SK-N-SH (cell line): ENCODE results near the gene NR2C2AP. TPM values are rescaled to one million over a fixed set of nuclear protein-coding genes. Genes with fewer than 3 reads are reported as not detected.
"Not testable (repeated sequence)": the region's sequence is repeated elsewhere in the genome, so short reads cannot be mapped to it uniquely, and the experiment has no call there.

Experiments
- CTCF ChIA-PET: fragments of 300-600, 350-600 bp; formaldehyde crosslinking; extraction: SDS; loops from one replicate; lab custom pipeline; 2021; lab: Yijun Ruan, JAX
- POLR2A ChIA-PET: fragments of 350-600 bp; sonication (Branson Sonifier 250); formaldehyde crosslinking; extraction: SDS; loops from one replicate; lab custom pipeline; 2020; ENCODE audit warnings: antibody characterized with exemption, inconsistent platforms; lab: Yijun Ruan, JAX
- DNase-seq: peaks from one replicate; pipeline ENCODE4 v3.0.0; 2012
- H2AFZ ChIP-seq: fragments of 200-600 bp; sonication (generic); 2 replicates; pipeline ENCODE4 v1.8.1; 2016; ENCODE audit warnings: antibody characterized with exemption, mild to moderate bottlenecking, low read depth
- H3F3A ChIP-seq: fragments of 200-600 bp; sonication (generic); replicated peaks from 2 replicates; pipeline ENCODE3; 2016; ENCODE audit warnings: antibody characterized with exemption, mild to moderate bottlenecking; ENCODE audit not compliant: insufficient read depth
- H3K27ac ChIP-seq, 2 experiments: fragments of 200-500 bp in 1 of 2; fragments of 200-600 bp in 1 of 2; sonication (Bioruptor generic) in 1 of 2; sonication (generic), shearing (Covaris generic) in 1 of 2; 2 replicates each; pipeline versions ENCODE4 v1.5.1 to v1.6.1; 2014 to 2016; ENCODE audit warnings: low read depth in 2 of 2, inconsistent platforms in 1 of 2, low read length in 1 of 2, mild to moderate bottlenecking in 1 of 2, mixed read lengths in 1 of 2
- H3K27me3 ChIP-seq: fragments of 200-600 bp; sonication (generic), shearing (Covaris generic); 2 replicates; pipeline ENCODE4 v1.6.1; 2016; ENCODE audit warnings: mixed run types; ENCODE audit not compliant: insufficient read depth
- H3K36me3 ChIP-seq, 2 experiments: fragments of 200-500 bp in 1 of 2; fragments of 200-600 bp in 1 of 2; sonication (Bioruptor generic) in 1 of 2; sonication (generic) in 1 of 2; replicated peaks in 1 of 2; 2 replicates each; pipeline versions ENCODE3 to v1.5.1; 2014 to 2016; ENCODE audit warnings: low read length in 1 of 2, mild to moderate bottlenecking in 1 of 2; ENCODE audit not compliant: insufficient read depth in 2 of 2, control insufficient read depth in 1 of 2
- H3K4me1 ChIP-seq, 2 experiments: fragments of 200-500 bp in 1 of 2; fragments of 200-600 bp in 1 of 2; sonication (Bioruptor generic) in 1 of 2; sonication (generic), shearing (Covaris generic) in 1 of 2; 2 replicates each; pipeline versions ENCODE4 v1.5.1 to v1.6.1; 2014 to 2016; ENCODE audit warnings: low read depth in 1 of 2, low read length in 1 of 2, mixed run types in 1 of 2; ENCODE audit not compliant: insufficient read depth in 2 of 2, control insufficient read depth in 1 of 2
- H3K4me2 ChIP-seq: fragments of 200-600 bp; sonication (generic), shearing (Covaris generic); 2 replicates; pipeline ENCODE4 v1.6.1; 2017; ENCODE audit warnings: mixed run types
- H3K4me3 ChIP-seq, 2 experiments: fragments of 200-500 bp in 1 of 2; fragments of 200-600 bp in 1 of 2; sonication (Bioruptor generic) in 1 of 2; sonication (generic), shearing (Covaris generic) in 1 of 2; 2 replicates each; pipeline versions ENCODE4 v1.5.1 to v1.8.1; 2014 to 2016; ENCODE audit warnings: low read depth in 2 of 2, inconsistent platforms in 1 of 2, low read length in 1 of 2, mild to moderate bottlenecking in 1 of 2, mixed read lengths in 1 of 2, moderate library complexity in 1 of 2
- H3K79me2 ChIP-seq: fragments of 200-600 bp; sonication (generic); 2 replicates; pipeline ENCODE4 v1.8.1; 2017; ENCODE audit warnings: mild to moderate bottlenecking; ENCODE audit not compliant: insufficient read depth
- H3K9ac ChIP-seq: fragments of 200-600 bp; sonication (generic); 2 replicates; pipeline ENCODE4 v1.6.1; 2017; ENCODE audit warnings: mixed run types
- H3K9me2 ChIP-seq: fragments of 200-600 bp; sonication (generic); 2 replicates; pipeline ENCODE4 v1.6.1; 2017; ENCODE audit warnings: mixed run types
- H3K9me3 ChIP-seq: fragments of 200-600 bp; sonication (generic); 2 replicates; pipeline ENCODE4 v1.6.1; 2017; ENCODE audit warnings: mixed run types, mild to moderate bottlenecking, moderate library complexity
- H4K20me1 ChIP-seq: fragments of 200-600 bp; sonication (generic); 2 replicates; pipeline ENCODE4 v1.6.1; 2017; ENCODE audit warnings: mild to moderate bottlenecking, mixed run types; ENCODE audit not compliant: insufficient read depth
- CHD2 ChIP-seq: fragments of 150-350 bp; IDR thresholded peaks from 2 replicates; pipeline ENCODE4 v1.6.1; 2018; ENCODE audit warnings: low read length; ENCODE audit not compliant: partially characterized antibody
- EZH2phosphoT487 ChIP-seq: fragments of 200-600 bp; sonication (generic); IDR thresholded peaks from 2 replicates; pipeline ENCODE4 v1.6.1; 2017; ENCODE audit warnings: low read depth, mixed run types, mild to moderate bottlenecking, antibody characterized with exemption, moderate library complexity, borderline replicate concordance
- FOSL2 ChIP-seq: IDR thresholded peaks from 2 replicates; pipeline ENCODE4 v1.4.0; 2012; ENCODE audit warnings: low read depth, mild to moderate bottlenecking, moderate library complexity, borderline replicate concordance
- RAD21 ChIP-seq: IDR thresholded peaks from 2 replicates; pipeline ENCODE4 v1.6.1; 2012; ENCODE audit warnings: mild to moderate bottlenecking, low read length
- TAF1 ChIP-seq: IDR thresholded peaks from 2 replicates; pipeline ENCODE4 v1.6.1; 2012; ENCODE audit warnings: low read depth, mild to moderate bottlenecking, low read length, moderate library complexity, borderline replicate concordance
- YY1 ChIP-seq: IDR thresholded peaks from 2 replicates; pipeline ENCODE4 v1.4.0; 2012; ENCODE audit warnings: low read depth, mild to moderate bottlenecking
- WGBS: methylation state at CpG from one replicate; pipeline ENCODE4 v1.1.6; 2017; ENCODE audit warnings: low lambda C conversion rate; 5-methylcytosine and 5-hydroxymethylcytosine counted together
- polyA plus RNA-seq, 3 experiments: library from polyadenylated mRNA; depleted of rRNA; stranded (reverse); fragments of >200 nt; gene quantifications; 2 replicates each; pipeline ENCODE4 v1.2.3, GENCODE V29; 2012
- TF ChIP-seq, protein P1 (sequence below): IDR thresholded peaks from 2 replicates; pipeline ENCODE4 v1.4.0; 2012; ENCODE audit warnings: low read depth, borderline replicate concordance
- TF ChIP-seq, protein P2 (sequence below): IDR thresholded peaks from 2 replicates; pipeline ENCODE4; 2012
- TF ChIP-seq, protein P3 (sequence below): fragments of 150-350 bp; IDR thresholded peaks from 2 replicates; pipeline ENCODE4 v1.6.1; 2016; ENCODE audit warnings: mild to moderate bottlenecking, low read depth, low read length
- TF ChIP-seq, protein P4 (sequence below): fragments of 200-600 bp; sonication (generic); IDR thresholded peaks from 2 replicates; pipeline ENCODE4 v1.6.1; 2017; ENCODE audit warnings: antibody characterized with exemption, mild to moderate bottlenecking, moderate library complexity

NR2C2AP gene
- polyA plus RNA-seq, 1 of the 3 experiments (the other 2 are of a cell fraction), result 21.9 TPM

DNA sequence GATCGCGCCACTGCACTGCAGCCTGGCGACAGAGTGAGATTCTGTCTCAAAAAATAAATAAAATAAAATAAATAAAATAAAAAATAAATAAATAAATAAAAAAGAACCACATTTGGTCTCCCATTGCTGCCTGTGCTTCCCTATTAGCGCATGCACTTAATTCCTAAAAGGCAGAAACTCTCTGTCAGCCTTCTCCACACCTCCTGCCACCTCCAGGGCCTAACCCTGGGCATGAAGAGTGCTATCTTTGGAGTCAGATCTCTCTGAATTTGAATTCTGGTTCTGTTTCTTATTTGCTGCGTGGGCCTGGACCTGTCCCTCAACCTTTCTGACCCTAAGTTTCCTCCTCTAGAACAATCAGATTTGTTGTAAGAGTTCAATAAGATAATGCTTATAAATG is 19.8 kb upstream of the NR2C2AP start:
- Histone ChIP-seq H3K36me3 (no peaks in the 10 kb centered on the region), H3K9ac (no peak overlapping the region), H3K27ac (no peak overlapping the region), H3F3A (no peaks in the 10 kb centered on the region), H3K4me3 (no peak overlapping the region), H3K4me1 (no peaks in the 10 kb centered on the region), H2AFZ (no peak overlapping the region), H3K9me3 (no peaks in the 10 kb centered on the region), H3K79me2 (no peaks in the 10 kb centered on the region), H3K4me2 (no peak overlapping the region), H3K27me3 (no peaks in the 10 kb centered on the region), H4K20me1 (no peaks in the 10 kb centered on the region), H3K9me2 (no peaks in the 10 kb centered on the region)
- TF ChIP-seq, protein P1, sequence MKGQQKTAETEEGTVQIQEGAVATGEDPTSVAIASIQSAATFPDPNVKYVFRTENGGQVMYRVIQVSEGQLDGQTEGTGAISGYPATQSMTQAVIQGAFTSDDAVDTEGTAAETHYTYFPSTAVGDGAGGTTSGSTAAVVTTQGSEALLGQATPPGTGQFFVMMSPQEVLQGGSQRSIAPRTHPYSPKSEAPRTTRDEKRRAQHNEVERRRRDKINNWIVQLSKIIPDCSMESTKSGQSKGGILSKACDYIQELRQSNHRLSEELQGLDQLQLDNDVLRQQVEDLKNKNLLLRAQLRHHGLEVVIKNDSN, result no peak
- TF ChIP-seq EZH2phosphoT487, result no peak
- TF ChIP-seq CHD2, result no peak
- no peak for TF ChIP-seq RAD21
- TF ChIP-seq, protein P2, sequence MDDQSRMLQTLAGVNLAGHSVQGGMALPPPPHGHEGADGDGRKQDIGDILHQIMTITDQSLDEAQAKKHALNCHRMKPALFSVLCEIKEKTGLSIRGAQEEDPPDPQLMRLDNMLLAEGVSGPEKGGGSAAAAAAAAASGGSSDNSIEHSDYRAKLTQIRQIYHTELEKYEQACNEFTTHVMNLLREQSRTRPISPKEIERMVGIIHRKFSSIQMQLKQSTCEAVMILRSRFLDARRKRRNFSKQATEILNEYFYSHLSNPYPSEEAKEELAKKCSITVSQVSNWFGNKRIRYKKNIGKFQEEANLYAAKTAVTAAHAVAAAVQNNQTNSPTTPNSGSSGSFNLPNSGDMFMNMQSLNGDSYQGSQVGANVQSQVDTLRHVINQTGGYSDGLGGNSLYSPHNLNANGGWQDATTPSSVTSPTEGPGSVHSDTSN, result no peak
- TF ChIP-seq, protein P3, sequence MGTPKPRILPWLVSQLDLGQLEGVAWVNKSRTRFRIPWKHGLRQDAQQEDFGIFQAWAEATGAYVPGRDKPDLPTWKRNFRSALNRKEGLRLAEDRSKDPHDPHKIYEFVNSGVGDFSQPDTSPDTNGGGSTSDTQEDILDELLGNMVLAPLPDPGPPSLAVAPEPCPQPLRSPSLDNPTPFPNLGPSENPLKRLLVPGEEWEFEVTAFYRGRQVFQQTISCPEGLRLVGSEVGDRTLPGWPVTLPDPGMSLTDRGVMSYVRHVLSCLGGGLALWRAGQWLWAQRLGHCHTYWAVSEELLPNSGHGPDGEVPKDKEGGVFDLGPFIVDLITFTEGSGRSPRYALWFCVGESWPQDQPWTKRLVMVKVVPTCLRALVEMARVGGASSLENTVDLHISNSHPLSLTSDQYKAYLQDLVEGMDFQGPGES, result no peak
- no peak for TF ChIP-seq TAF1
- TF ChIP-seq, protein P4, sequence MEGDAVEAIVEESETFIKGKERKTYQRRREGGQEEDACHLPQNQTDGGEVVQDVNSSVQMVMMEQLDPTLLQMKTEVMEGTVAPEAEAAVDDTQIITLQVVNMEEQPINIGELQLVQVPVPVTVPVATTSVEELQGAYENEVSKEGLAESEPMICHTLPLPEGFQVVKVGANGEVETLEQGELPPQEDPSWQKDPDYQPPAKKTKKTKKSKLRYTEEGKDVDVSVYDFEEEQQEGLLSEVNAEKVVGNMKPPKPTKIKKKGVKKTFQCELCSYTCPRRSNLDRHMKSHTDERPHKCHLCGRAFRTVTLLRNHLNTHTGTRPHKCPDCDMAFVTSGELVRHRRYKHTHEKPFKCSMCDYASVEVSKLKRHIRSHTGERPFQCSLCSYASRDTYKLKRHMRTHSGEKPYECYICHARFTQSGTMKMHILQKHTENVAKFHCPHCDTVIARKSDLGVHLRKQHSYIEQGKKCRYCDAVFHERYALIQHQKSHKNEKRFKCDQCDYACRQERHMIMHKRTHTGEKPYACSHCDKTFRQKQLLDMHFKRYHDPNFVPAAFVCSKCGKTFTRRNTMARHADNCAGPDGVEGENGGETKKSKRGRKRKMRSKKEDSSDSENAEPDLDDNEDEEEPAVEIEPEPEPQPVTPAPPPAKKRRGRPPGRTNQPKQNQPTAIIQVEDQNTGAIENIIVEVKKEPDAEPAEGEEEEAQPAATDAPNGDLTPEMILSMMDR, result no peak
- no peak for TF ChIP-seq YY1
- no peak for TF ChIP-seq FOSL2
- 84% methylated on average over 5 of the region's 5 CpGs for WGBS
- POLR2A ChIA-PET, result no interaction called here
- no peak for DNase-seq
- CTCF ChIA-PET, result no interaction called here

DNA sequence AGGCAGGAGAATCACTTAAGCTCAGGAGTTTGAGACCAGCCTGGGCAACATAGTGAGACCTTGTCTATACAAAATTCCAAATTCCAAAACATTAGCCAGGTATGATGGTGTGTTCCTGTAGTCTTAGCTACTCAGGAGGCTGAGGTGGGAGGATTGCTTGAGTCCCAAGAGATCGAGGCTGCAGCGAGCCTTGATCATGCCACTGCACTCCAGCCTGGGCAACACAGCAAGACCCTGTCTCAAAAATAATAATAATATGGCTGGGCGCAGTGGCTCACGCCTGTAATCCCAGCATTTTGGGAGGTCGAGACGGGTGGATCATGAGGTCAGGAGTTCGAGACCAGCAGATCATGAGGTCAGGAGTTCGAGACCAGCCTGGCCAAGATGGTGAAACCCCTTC is 17.8 kb upstream of the NR2C2AP start:
- H3K27ac ChIP-seq, H3F3A ChIP-seq, H3K4me1 ChIP-seq, H3K9ac ChIP-seq, H2AFZ ChIP-seq, H3K79me2 ChIP-seq, H3K4me3 ChIP-seq, H3K36me3 ChIP-seq, H3K4me2 ChIP-seq, POLR2A ChIA-PET, H4K20me1 ChIP-seq, DNase-seq, H3K9me3 ChIP-seq, H3K27me3 ChIP-seq, H3K9me2 ChIP-seq: not testable (repeated sequence)
- CTCF ChIA-PET, result interaction anchor here (0.6 kb wide), 1 partner anchor 22 kb away, joined by 3 read pairs; no protein-coding TSS in a partner anchor
- 42% methylated on average over 7 of the region's 8 CpGs for WGBS
